Activated CD8-positive, alpha-beta memory T cell treated with anti-CD3 and anti-CD28 coated beads for 24 hours (primary cell): ENCODE results near the gene CRTC3.
"Not testable (repeated sequence)": the region's sequence is repeated elsewhere in the genome, so short reads cannot be mapped to it uniquely, and the experiment has no call there.

Experiments
- DNase-seq: peaks from one replicate; pipeline ENCODE4 v3.0.0-alpha.2; 2020

CRTC3 gene

DNA sequence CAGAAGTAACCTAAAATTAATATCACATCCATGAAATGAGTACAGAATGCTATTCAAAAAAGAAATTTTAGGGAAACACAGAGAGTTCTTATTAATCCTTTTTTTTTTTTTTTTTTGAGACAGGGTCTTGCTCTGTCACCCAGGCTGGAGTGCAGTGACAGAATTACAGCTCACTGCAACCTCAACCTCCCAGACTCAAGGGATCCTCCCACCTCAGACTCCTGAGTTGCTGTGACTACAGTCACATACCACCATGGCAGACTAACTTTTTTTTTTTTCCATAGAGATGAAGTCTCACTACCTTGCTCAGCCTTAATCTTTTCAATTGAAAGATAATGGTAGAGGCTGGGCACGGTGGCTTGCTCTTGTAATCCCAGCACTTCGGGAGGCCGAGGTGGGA is 6.3 kb upstream of the CRTC3 start:
- DNase-seq = no peak

DNA sequence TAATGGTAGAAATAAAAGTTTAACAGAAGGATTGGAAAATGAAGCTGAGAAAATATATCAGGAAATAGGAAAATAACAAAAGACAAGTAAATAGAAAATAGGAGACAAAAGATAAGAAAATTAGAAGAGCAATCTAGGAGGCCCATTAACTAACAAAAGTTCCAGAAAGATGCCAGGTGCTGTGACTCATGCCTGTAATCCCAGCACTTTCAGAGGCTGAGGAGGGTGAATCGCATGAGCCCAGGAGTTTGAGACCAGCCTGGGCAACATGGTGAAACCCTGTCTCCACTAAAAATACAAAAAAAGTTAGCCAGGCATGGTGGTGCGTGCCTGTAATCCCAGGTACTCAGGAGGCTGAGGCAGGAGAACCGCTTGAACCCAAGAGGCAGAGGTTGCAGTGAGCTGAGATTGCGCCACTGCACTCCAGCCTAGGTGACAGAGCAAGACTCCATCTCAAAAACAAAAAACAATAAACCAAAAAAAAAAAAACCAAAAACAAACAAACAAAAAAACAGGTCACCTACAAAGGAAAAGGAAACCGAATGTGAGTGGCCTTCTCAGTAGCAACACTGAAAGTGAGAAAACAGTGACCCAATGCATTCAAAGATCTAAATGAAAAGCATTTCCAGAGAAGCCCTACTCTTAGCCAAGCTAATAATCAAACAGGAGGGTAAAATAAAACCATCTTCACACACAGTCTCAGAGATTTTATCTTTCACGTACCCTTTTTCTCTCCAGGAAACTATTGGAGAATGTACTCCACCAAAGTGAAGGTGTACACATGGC is 5.5 kb upstream of the CRTC3 start:
- not testable (repeated sequence) for DNase-seq

DNA sequence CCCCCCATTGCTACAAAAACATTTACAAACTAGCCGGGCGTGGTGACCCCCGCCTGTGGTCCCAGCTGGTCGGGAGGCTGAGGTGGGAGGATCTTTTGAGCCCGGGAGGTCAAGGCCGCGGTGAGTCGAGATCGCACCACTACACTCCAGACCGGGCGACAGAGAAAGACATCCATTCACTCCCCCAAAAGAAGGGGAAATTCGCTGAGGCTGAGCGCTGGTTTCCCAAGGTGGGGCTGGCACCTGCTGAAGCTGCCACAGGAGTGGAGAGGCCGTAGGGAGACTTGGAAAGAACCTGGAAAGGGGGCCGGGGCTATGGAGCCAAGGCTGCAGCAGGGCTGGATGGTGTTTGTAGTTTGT is 732 bp upstream of the CRTC3 start:
- peak; percentile 60 for DNase-seq

DNA sequence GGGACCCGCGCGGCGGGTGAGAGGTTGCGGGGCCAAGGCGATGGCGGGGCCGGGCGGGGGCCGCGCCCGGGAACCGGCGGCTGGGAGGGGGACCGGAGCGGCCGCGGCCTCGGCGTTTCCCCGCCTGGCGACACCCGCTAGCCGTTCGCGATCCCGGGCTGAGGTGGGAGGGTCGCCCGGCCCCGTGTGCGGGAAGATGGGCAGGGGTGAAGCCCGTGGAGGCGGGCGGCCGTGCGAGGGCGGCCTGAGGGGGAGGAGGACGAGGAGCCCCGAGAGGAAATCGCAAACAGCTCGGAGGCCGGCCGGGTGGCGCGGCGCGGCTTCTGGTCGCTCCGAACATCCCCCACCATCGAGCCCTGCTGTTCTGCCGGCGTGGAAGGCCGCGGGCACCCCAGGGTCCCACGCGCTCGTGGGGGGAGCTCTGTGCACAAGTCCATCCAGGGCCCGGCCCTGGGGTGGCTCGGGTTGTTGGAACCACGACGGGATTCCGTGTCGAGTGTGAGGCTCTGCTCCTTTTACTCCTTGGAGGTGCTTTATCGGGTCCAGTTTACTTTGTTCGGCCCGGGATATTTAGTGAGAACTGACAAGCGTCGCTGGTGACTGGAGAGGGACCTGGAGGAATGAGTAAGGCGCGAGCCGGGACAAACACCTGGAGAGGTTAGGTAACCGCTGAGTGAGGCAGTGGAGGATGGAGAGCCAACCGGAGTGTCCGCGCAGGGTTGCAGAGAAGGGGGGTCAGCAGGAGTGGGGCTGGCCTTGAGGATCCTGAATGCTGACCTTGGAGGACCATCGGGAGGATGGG is 728 bp downstream of the CRTC3 start:
- peak; percentile 80 for DNase-seq

DNA sequence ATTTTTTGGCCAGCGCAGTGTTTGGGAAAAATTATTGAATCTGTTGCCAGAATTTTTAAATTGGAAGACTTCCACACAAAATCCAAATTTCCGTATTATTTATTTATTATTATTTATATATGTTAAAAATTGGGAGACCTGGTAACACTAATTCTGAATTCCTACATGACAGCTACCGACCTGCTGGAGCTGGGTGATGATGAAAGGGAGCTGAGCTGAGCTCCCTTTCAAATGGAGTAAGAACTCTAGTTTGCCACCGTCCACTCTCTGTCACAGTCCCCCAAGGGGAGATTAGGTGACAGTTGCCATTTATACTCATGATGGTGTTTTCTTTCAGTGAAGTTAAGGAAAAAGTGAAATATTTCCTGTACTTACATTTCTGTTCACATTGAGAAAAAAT is 1.4 kb downstream of the CRTC3 start:
- DNase-seq = no peak

DNA sequence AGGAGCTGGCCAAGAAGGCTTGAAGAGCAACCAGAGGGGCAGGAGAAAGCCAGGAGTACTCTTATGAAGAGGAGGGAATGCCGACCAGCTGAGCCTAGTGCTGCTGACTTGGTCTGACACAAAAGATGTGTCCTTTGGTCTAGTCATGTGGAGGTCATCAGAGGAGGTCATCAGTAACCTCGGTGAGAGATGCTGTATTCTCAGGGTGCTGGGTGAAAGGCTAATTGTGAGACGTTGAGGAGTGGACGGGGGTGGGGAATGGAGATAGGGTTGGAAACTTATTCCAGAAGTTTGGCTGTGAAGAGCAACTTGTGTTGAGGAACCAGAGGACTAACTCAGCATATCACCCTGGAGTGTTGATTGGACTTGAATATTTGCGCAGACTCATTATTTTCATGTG is 5.5 kb downstream of the CRTC3 start:
- no peak for DNase-seq

DNA sequence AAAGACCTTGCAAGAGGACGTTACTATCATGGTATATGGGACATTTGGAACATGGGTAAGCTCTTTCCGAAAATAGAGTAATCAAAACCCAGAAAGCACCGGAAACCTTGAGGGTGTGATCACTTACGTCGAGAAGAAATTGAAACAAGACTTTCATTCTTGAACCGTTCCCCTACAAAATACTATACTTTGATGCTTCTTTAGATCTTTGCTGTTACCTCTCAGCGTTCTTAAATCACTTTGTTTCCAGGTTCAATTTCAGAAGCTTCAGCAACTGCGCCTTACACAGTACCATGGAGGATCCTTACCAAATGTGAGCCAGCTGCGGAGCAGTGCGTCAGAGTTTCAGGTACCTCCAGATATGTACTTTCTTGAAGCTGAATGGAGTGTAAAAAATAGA is 10.1 kb downstream of the CRTC3 start:
- DNase-seq = no peak

DNA sequence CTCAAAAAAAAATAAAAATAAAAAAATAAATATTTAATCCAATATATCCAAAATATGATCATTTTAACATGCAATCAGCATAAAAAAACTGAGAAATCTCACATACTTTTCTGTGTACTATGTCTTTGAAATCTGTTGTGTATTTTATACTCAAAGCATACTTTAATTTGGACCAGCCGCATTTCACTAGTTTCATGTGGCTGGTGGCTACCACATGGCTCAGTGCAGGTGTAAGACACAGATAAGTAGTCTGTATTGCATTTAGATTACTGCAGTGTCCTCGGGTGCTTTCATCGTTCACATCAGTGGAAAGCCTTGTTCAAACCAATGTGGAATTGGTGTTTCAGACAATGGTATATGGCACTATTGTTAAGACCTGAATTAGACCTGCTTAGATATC is 11.0 kb downstream of the CRTC3 start:
- no peak for DNase-seq

DNA sequence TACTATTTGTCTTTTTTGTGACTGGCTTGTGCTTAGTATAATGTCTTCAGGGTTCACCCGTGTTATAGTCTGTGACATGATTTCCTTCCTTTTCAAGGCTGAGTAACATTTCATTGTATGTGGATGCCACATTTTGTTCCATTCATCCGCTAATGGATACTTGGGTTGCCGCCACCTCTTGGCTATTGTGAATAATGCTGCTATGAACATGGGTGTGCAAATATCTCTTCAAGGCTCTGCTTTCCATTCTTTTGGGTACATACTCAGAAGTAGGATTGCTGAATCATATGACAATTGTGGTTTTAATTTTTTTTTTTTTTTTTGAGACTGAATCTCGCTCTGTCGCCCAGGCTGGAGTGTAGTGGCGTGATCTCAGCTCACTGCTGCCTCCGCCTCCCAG is 15.4 kb downstream of the CRTC3 start:
- DNase-seq = no peak

DNA sequence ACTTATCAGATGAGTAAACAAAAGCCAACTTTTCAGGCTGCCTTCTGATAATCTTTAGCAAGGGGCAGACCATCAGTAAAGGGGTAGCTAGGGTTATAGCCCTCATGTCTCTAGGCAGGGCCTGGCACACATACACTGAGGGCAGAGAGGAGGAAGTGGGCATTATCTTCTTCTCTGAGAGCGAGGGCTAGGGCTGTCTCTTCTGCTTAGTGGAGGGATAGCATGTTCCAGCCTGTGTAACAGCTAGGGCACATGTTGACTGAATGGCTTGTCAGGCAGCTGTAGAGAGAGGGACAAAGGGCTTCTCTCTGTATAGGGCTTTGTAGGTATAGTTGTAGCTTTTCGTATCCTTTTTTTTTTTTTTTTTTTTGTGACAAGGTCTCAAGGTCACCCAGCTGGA is 17.8 kb downstream of the CRTC3 start:
- DNase-seq = no peak

DNA sequence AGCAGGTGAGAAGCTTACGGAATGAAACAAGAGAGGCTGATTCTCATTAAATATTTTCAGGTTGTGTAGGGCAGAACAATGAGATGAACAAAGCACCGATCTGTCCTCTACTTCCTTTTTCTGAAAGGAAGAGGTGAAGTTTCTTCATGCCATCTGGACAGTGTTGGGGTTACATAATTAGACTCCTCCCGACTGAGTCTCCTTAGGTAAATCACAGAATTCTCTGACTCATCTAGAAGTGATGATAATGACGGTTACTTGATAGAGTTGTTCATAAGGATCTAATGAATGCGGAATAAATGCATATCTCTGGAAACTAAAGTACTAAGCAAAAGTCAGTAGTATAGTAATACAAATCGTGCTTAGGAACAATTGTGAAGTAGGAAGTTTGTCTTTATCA is 21.2 kb downstream of the CRTC3 start:
- DNase-seq = no peak

DNA sequence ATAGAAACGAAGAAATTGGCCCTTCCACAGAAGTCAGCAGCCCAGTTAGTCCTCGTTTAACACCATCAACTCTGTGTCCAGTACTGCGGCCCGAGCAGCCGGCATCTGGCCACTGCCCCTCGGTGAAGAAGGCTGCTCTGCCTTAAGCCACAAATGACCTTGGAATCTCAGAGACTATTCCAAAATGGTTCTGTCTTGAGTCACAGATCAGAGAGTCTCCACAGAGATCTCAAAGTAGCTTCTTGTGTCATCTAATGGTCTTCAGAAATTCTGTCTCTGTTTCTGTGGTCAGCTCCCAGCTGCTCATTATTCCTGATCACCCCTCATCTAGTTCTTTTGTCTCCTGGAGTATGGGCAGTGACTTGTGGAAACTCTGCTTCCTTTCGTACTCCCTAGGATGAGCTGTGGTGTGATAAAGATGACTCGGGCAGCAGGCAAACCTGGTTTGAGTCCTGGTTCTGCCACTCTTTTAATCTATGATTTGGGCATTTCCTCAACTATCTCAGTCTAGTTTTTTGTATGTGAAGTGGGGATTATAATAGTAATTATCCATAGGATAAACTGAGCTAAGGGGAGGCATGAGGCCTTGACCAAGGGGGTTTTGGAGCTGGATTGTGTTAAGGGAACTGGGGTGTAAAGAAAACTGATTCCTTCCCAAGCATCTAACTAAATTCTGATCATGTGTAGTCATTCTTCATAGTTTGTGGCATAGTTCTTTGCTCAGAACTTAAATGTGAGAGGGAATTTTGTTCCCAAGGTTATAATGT is 22.6 kb downstream of the CRTC3 start:
- no peak for DNase-seq

DNA sequence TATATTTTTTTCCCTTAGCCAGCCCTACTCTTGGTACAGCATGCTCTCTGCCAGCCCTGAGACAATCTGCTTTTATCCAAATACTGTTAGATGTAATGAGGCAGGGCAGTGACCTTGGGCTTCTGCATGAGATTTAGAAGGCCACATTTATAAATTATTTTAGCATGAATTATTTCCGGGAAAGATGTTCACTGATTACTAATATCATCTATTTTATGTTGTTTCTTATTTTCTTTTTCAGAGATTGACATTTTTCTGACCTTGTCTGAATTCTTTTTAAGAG is 23.1 kb downstream of the CRTC3 start:
- no peak for DNase-seq

DNA sequence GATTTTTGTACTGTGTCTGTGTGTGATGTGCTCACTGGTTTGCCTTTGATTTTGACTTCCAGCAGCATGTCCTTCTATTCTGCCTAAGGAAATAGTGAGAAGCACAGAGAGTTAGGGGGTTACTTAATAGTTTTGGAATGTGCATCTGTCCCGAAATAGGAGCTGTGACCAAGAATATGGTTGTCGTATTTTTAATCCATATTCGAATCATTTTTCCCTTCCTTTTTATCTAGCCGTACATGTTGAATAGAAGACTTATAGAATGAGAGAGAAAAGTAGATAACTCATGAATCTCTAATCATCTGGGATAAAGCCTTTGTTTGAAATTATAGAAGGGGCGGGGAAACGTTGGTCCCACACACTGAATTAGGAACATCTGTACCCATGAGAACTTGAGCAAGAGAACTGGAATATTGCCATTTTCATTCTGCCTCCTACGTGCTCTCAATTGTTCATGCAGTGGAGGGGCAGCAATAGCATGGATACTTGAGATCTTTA is 23.6 kb downstream of the CRTC3 start:
- DNase-seq = no peak

DNA sequence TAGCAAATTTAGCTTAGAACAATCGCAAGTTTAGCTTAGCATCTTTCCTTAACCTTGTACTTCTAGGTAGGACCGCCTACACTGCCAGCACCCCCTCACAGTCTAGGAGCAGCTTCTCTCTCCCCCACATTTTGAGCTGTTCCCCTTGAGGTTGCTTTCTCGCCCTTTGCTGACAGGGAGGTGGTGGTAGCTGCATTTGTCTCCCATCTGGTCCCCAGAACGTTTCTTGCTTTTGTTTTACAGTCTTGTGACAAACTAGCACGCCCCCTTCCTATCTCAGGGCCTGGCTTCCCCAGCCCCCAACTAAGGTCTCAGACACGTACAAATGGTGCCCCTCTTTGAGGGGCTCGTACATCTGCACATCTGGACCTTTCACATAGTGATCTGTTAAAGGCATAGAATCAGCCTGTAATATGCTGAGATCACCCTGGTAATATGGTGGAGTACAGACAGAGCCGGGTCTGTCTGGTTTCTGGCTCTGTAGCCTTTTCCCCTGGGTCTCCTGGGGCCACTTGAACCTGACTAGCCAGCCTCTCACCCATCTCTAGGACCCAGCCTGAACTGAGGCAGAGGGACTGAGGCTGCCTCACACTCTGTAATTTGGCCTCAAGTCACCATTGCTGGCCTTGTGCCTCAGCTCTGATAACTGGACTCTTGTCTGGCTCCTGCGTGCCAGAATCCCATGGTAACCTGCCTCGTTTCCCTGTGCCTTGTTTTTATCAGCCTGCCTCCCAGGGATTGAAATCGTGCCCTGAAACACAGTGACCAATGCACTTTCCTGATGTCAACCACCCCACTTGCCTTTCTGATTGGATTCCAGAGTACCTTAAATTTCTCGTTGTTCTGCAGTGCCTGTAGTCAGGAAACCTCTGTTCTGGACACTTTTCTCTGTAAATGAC is 27.7 kb downstream of the CRTC3 start:
- no peak for DNase-seq

DNA sequence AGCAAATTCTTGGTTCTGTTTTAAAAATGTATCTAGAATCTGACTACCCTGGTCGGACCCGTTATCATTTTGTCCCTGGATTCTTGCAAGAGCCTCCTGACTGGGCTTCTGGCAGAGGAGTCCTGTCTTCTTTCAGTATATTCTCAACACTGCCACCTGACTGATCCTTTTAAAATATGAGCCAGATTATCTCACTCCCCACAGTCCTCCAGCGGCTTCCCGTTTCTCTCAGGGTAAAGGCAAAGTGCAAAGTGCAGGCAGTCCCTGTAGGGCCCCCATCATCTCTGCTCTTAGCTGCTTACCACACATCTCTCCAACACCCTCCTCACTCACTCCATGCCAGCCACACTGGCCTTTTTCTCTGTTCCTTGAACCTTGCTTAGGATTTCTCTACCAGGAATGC is 28.4 kb downstream of the CRTC3 start:
- DNase-seq = no peak

DNA sequence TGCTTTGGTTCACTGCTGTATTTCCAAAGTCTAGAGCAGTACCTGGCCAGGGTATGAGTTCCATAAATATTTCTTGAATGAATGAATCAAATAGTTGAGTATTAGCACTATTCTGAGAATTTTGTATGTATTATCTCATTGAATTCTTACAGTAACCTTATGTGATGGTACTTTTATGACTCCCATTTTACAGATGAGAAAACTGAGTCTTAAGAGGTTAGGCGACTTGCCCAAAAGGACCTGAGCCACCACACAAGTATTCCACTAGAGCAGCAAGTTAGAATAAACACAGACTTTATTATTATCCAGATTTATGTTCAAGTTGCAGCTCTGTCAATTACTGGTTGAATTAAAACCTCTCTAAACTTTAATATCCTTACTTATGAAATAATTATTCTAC is 29.4 kb downstream of the CRTC3 start:
- DNase-seq = no peak

DNA sequence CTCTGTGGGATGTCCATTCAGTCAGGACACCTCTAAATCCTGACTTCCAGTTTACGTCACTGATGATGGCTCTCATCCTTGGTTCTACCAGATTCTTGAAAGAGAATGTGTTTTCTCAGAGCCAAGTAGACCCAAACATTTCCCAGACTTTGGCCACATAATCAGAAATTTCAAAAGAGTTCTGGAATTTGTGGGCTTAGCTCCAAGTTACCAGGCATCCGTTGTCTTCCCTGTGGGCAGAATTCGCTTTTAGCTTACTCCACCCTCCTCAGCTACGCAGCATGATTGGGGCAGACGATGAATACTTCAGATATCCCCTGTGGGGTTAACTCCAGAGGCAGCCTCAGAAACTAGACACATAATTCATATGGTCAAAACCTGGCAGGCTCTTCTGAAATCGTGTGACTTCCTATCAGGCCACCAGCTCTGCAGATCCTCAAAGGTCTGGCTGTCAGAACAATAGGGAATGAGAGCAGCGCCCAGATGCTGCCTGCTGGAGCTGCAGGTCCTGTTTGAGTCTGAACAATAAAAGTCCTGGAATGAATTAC is 30.6 kb downstream of the CRTC3 start:
- no peak for DNase-seq

DNA sequence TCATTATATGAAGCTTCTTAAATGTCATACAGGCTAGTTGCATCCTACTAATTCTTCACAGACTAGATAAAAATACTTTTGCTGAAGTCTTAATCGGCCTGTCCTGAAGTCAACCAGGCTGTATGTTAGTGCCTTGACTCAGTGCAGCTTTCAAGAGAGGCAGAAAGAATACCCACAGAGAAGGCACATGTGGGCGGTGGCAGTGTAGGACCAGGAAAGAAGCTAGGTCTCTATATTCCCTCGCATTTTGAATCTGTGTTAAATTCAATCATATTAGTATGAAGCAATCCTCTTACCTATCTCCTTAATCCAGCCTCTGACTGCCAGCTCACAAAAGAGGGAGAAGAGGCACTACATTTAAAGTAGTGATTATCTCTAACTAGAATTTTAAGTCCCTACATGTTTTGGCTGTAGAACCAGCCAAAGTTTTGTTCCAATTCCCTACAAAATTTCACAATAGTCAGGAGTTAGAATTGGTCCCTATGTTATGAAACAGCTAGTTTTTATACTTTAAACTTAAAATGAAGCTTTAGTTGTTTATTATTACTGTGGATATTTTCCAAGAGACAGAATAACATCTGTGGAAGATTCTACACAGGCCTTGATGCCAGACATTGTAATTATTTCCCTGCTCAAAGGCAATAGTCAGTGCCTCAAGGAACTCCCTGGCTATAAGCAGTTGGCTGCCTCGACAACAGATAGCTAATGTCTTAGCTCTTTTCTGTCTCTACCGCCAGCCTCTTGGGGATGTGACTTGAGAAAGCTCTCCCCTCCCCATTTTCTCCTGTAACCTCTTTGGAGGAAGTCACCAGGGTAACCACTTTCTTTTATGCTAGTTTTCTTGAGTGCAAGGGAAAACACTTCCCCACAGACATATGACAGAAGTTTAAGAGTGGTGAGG is 31.9 kb downstream of the CRTC3 start:
- no peak for DNase-seq

DNA sequence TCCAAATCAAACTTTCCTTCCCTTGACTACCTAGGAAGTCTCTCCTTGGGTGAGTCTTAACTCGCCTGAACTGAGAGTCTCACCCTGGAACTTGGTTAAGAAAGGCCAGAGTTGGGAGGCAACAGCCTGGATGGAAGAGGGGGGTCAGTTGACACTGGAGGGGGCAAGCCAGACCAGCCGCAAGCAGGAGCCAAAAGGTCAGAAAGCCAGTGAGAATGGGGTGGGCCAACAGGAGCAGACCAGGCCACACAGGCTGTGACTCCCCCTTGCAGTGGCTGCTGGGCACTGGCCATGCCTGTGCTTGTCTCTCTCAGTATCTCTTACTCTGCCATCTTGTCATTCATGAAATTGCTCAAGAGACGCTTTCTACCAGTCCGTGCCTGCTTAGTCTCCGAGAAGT is 32.9 kb downstream of the CRTC3 start:
- no peak for DNase-seq

DNA sequence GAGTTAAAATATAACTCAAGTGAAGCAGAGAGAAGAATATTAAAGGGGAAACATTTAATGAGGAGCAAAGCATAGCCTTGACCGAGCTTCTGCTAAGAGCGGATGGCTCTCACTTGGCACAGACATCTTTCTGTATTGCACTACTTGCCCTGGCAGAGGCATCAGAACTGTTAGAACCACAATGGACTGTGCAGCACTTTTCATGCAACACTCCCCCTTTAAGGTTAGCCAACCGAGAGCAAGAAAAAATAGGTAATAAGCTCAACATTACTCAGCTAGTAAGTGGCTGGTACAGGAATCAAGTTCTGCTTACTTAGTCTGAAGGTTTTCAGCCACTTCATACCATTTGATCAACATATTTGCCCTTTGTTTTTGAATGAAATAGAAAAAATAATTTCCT is 33.7 kb downstream of the CRTC3 start:
- DNase-seq = no peak
